GM21367 (cell line): ENCODE results near the gene GALR3.

Experiments used
- ATAC-seq: cut with Tn5 transposase; IDR thresholded peaks from one replicate; pipeline ENCODE4 v1.9.1; 2021; ENCODE audit not compliant: unreplicated experiment

The GALR3 gene

GRCh38 chr22:37802310-37803194 lies 20.6 kb upstream of the GALR3 start:
- no peak for ATAC-seq

- ATAC-seq: no peak
These were observed 20.0 kb upstream of the GALR3 start for GRCh38 chr22:37803195-37803638.

- no peak for ATAC-seq
These were observed 19.4 kb upstream of the GALR3 start for GRCh38 chr22:37803639-37804351.

GRCh38 chr22:37804352-37804880 lies 18.8 kb upstream of the GALR3 start:
- ATAC-seq: no peak

- ATAC-seq: no peak
These were observed 18.0 kb upstream of the GALR3 start for GRCh38 chr22:37804881-37805809.

GRCh38 chr22:37805810-37806277 lies 17.3 kb upstream of the GALR3 start:
- no peak for ATAC-seq

- ATAC-seq: no peak
These were observed 16.5 kb upstream of the GALR3 start for GRCh38 chr22:37806409-37807333.

GRCh38 chr22:37807410-37808293 lies 15.5 kb upstream of the GALR3 start, which contains the start of gene GCAT:
Gene GCAT (plus strand): TSS chr22:37807934. CDS start chr22:37807968, 34 bp downstream.
- ATAC-seq: peak; percentile 76

GRCh38 chr22:37808294-37808657 lies 14.9 kb upstream of the GALR3 start:
- ATAC-seq: no peak

- ATAC-seq: no peak
These were observed 13.4 kb upstream of the GALR3 start for GRCh38 chr22:37809672-37810333.

GRCh38 chr22:37811867-37812266 lies 11.3 kb upstream of the GALR3 start:
- no peak for ATAC-seq

GRCh38 chr22:37812869-37813678 lies 10.1 kb upstream of the GALR3 start:
- no peak for ATAC-seq

GRCh38 chr22:37815593-37815992 lies 7.6 kb upstream of the GALR3 start:
- no peak for ATAC-seq

GRCh38 chr22:37816543-37817180 lies 6.5 kb upstream of the GALR3 start:
- ATAC-seq: no peak

GRCh38 chr22:37817705-37818408 lies 5.3 kb upstream of the GALR3 start:
- no peak for ATAC-seq
